Subcutaneous adipose tissue (tissue), 4 donors: ENCODE measurements around the gene CDC73. TPM values are rescaled to one million over a fixed set of nuclear protein-coding genes. Genes with fewer than 3 reads are reported as not detected.

ENCODE experiments used
- CTCF ChIP-seq: fragments of 450-650 bp; IDR thresholded peaks from one replicate; pipeline ENCODE4 v1.5.1; 2016; ENCODE audit warnings: low read depth, mild to moderate bottlenecking, control low read depth, antibody characterized with exemption, moderate library complexity
- total RNA-seq, 4 donors: library from RNA; depleted of rRNA; stranded (reverse); fragments of >200 nt; gene quantifications; one replicate each; pipeline ENCODE4 v1.1.0, GENCODE V29; 2016

Gene CDC73
- total RNA-seq, 4 donors from 2014 or later = 35.2 to 74.8 (median 41.8) TPM

GRCh38 chr1:193090865-193091264 is 31.0 kb upstream of the CDC73 start:
- TF ChIP-seq CTCF = no peak

- no peak for TF ChIP-seq CTCF
These were observed 27.7 kb upstream of the CDC73 start for GRCh38 chr1:193094112-193094511.

- no peak for TF ChIP-seq CTCF
These were observed 19.2 kb upstream of the CDC73 start for GRCh38 chr1:193102662-193103061.

GRCh38 chr1:193103759-193104501 is 17.9 kb upstream of the CDC73 start:
- TF ChIP-seq CTCF = no peak

GRCh38 chr1:193104502-193104906 is 17.3 kb upstream of the CDC73 start:
- no peak for TF ChIP-seq CTCF

- TF ChIP-seq CTCF = no peak
These were observed 16.7 kb upstream of the CDC73 start, which contains the start of gene GLRX2 for GRCh38 chr1:193104907-193105820. Gene GLRX2 (minus strand): TSS chr1:193105414. CDS start chr1:193105382, 32 bp downstream.

GRCh38 chr1:193105821-193106177 is 16.0 kb upstream of the CDC73 start:
- no peak for TF ChIP-seq CTCF
